ENCODE results near the gene MEIOC.
"Not testable (repeated sequence)": the region's sequence is repeated elsewhere in the genome, so short reads cannot be mapped to it uniquely, and the experiment has no call there.

MEIOC gene

GRCh38 chr17:44648963-44649362, 7.3 kb upstream of the MEIOC start:
- no peak for DNase-seq

- DNase-seq: no peak
Measured at GRCh38 chr17:44651228-44651627, 5.0 kb upstream of the MEIOC start.

GRCh38 chr17:44652727-44653126, 3.5 kb upstream of the MEIOC start:
- no peak for DNase-seq

GRCh38 chr17:44653384-44653783, 2.9 kb upstream of the MEIOC start:
- DNase-seq: no peak

- DNase-seq: no peak
Measured at GRCh38 chr17:44653954-44654353, 2.3 kb upstream of the MEIOC start.

GRCh38 chr17:44661835-44662234, 5.6 kb downstream of the MEIOC start:
- no peak for DNase-seq

GRCh38 chr17:44663095-44663494, 6.8 kb downstream of the MEIOC start:
- DNase-seq: no peak

GRCh38 chr17:44664867-44665266, 8.6 kb downstream of the MEIOC start:
- DNase-seq: no peak

- no peak for DNase-seq
Measured at GRCh38 chr17:44666006-44666405, 9.7 kb downstream of the MEIOC start.

GRCh38 chr17:44672479-44673093, 16.3 kb downstream of the MEIOC start:
- no peak for DNase-seq

GRCh38 chr17:44673893-44674292, 17.6 kb downstream of the MEIOC start:
- DNase-seq: no peak

GRCh38 chr17:44677136-44677535, 20.9 kb downstream of the MEIOC start:
- no peak for DNase-seq

GRCh38 chr17:44683303-44683702, 27.0 kb downstream of the MEIOC start:
- DNase-seq: not testable (repeated sequence)

- DNase-seq: no peak
Measured at GRCh38 chr17:44687756-44688155, 31.5 kb downstream of the MEIOC start.

GRCh38 chr17:44688200-44688599, 31.9 kb downstream of the MEIOC start:
- DNase-seq: no peak

GRCh38 chr17:44688675-44689476, 32.6 kb downstream of the MEIOC start:
- DNase-seq: no peak

GRCh38 chr17:44689477-44690217, 33.4 kb downstream of the MEIOC start, which contains the start of gene CCDC43:
CCDC43 (minus strand) TSS chr17:44689776; CDS start chr17:44689753, 23 bp downstream.
- DNase-seq: peak; percentile 93

GRCh38 chr17:44690746-44691306, 34.6 kb downstream of the MEIOC start:
- not testable (repeated sequence) for DNase-seq

GRCh38 chr17:44693609-44694008, 37.3 kb downstream of the MEIOC start:
- no peak for DNase-seq

- DNase-seq: not testable (repeated sequence)
Measured at GRCh38 chr17:44700288-44700687, 44.0 kb downstream of the MEIOC start.

GRCh38 chr17:44707755-44708400, 51.6 kb downstream of the MEIOC start:
- no peak for DNase-seq

- DNase-seq: peak; percentile 77
Measured at GRCh38 chr17:44708401-44709263, 52.4 kb downstream of the MEIOC start, which contains the start of gene DBF4B. DBF4B (plus strand) TSS chr17:44708665; CDS start chr17:44708821, 156 bp downstream.
